ENCODE measurements around the gene MYZAP. TPM values are rescaled to one million over a fixed set of nuclear protein-coding genes. Genes with fewer than 3 reads are reported as not detected.

The MYZAP gene
- total RNA-seq, 4 donors from 2014 or later = 7.7 to 21.4 (median 19.4) TPM

DNA sequence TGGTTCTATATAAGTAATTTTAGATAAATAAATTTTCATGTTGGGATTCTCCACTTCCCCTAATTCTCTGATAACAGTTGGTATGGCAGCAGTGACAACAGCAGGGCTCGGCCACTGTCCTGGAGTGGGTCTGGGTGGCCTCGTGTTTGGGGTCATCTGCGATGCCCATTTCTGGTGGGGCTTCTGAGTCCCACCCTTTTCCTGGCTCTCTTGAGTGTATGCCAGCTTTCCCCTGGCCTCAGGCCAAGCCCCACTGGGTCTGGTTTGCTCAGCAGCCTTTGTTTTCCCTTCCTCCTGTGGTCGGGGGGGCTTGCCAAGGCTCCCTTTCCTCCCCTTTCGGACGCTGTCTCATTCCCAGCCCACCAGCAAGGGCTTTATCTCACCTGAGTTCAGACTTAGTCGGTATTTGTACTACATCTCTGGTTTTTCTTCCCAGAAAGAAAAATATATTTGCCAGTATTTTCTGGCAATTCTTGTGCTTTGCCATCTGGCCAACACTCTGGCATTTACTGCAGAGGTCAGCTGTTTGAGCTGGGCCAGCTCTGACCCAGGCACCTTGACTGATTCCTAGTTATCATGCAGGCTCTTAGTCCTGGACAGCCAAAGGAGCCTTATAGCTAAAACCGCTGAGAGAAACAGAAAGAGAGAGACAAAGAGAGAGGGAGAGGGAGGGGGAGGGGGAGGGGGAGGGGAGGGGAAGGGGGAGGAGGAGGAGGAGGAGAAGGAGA, 35.2 kb downstream of the MYZAP start:
- no peak overlapping the region for H3K4me3 ChIP-seq (ENCODE audit: low read depth, poor library complexity, severe bottlenecking)
- intact Hi-C loops (cut with DNase I; ENCODE audit: low total_unique reads) = no loop called here
- 54 to 59% methylated on average over 8 of the region's 8 CpGs for WGBS, 2 donors
- DNase-seq (ENCODE audit: low spot score in 2 of 2) = no peak
- TF ChIP-seq CTCF (IDR thresholded peaks at IDR 0.05) = no peak

- TF ChIP-seq POLR2A (IDR thresholded peaks at IDR 0.05) = no peak
- no peak for TF ChIP-seq CTCF (IDR thresholded peaks at IDR 0.05)
- DNase-seq (ENCODE audit: low spot score in 2 of 2) = no peak
- 93% methylated on average over 5 of the region's 5 CpGs for WGBS, 2 donors
- no peak overlapping the region for H3K4me3 ChIP-seq (ENCODE audit: low read depth, poor library complexity, severe bottlenecking)
- intact Hi-C loops (cut with DNase I; ENCODE audit: low total_unique reads) = no loop called here
Measured at GRCh38 chr15:57631386-57632110, 39.8 kb downstream of the MYZAP start.

- H3K4me3 ChIP-seq (ENCODE audit: low read depth, poor library complexity, severe bottlenecking) = no peak overlapping the region
- intact Hi-C loops (cut with DNase I; ENCODE audit: low total_unique reads) = no loop called here
- no peak for TF ChIP-seq CTCF (IDR thresholded peaks at IDR 0.05)
- no peak for TF ChIP-seq POLR2A (IDR thresholded peaks at IDR 0.05)
- WGBS, 2 donors = 92 to 94% methylated on average over 5 of the region's 5 CpGs
- DNase-seq (ENCODE audit: low spot score in 2 of 2) = no peak
Measured at GRCh38 chr15:57634290-57634689, 42.6 kb downstream of the MYZAP start.

DNA sequence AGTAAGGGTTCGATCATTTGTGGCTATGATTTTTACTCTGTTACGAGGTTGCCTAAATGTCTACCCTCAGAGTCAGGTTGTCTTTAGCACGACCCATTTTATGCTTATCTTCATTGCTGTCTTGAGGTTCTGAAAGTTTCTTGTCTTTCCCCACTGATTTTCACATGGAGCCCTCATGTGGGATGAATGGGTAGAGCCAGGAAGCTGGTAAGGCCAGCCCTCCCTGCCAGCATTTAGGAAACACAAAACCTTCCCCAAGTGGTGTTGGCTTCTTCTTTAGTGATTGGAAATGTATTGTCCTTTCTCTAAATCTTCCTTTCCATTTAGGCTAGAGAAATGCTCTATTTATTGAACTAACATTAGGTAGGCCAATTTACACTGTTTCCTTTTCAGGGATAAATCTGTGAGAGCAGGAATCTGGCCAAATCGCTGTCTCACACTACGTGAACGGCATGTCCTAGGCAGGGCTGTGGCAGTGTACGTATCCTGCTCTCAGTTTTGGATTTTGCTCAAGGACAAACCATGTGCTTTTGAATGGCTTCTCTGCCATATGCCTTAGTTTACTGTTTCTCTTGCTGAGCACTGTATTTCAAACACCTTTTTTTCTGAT, 43.7 kb downstream of the MYZAP start:
- H3K4me3 ChIP-seq (ENCODE audit: low read depth, poor library complexity, severe bottlenecking) = no peak overlapping the region
- intact Hi-C loops (cut with DNase I; ENCODE audit: low total_unique reads) = no loop called here
- DNase-seq (ENCODE audit: low spot score in 2 of 2) = no peak
- WGBS, 2 donors = 62 to 74% methylated on average over 7 of the region's 7 CpGs
- TF ChIP-seq CTCF (IDR thresholded peaks at IDR 0.05) (no peak), POLR2A (IDR thresholded peaks at IDR 0.05) (no peak)

- WGBS, 2 donors = 77 to 87% methylated on average over 2 of the region's 2 CpGs
- no peak for DNase-seq (ENCODE audit: low spot score in 2 of 2)
Measured at GRCh38 chr15:57637846-57638245, 46.1 kb downstream of the MYZAP start.

More at GRCh38 chr15:57637846-57638245, 46.1 kb downstream of the MYZAP start:
- intact Hi-C loops (cut with DNase I; ENCODE audit: low total_unique reads) = no loop called here
- TF ChIP-seq POLR2A (IDR thresholded peaks at IDR 0.05) = no peak
- no peak for TF ChIP-seq CTCF (IDR thresholded peaks at IDR 0.05)
- no peak overlapping the region for H3K4me3 ChIP-seq (ENCODE audit: low read depth, poor library complexity, severe bottlenecking)

All from lower leg skin (tissue), 4 donors.